Keratinocyte (primary cell): Measurements from ENCODE around the gene CASZ1.

Experiments
- EZH2 ChIP-seq: IDR thresholded peaks from one replicate; pipeline ENCODE4 v1.6.1; 2012; ENCODE audit warnings: inconsistent platforms, mild to moderate bottlenecking, low read length, moderate library complexity
- TF ChIP-seq, protein P1 (sequence below), 3 experiments: IDR thresholded peaks in 1 of 3; conservative IDR thresholded peaks in 1 of 3; optimal IDR thresholded peaks in 1 of 3; 2 replicates in 2 of 3; 3 replicates in 1 of 3; pipeline versions ENCODE3 to v1.5.1; 2011; ENCODE audit warnings: low read length in 3 of 3, mild to moderate bottlenecking in 3 of 3, moderate library complexity in 2 of 3, control low read depth in 1 of 3, inconsistent platforms in 1 of 3; ENCODE audit not compliant: insufficient read depth in 2 of 3; ENCODE audit errors: extremely low read depth in 1 of 3

DNA sequence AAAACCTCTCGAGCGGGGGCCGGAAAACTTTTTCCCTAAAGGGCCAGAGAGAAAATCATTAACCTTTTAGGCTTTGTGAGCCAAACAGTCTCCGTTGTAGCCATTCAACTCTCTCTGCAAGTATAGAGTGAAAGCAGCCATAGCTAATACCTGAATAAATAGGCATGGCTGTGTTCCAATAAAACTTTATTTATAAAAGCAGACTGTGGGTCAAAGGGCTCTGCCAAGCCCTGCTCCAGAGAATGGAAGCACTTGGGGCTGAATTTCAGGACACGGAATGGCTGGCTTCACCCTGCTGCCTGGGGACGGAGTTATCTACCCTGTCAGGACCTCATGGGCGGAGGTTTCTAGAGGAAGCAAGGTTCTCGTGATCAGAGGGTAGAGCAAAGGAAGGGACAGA is 92.7 kb downstream of the CASZ1 start:
- TF ChIP-seq, protein P1, sequence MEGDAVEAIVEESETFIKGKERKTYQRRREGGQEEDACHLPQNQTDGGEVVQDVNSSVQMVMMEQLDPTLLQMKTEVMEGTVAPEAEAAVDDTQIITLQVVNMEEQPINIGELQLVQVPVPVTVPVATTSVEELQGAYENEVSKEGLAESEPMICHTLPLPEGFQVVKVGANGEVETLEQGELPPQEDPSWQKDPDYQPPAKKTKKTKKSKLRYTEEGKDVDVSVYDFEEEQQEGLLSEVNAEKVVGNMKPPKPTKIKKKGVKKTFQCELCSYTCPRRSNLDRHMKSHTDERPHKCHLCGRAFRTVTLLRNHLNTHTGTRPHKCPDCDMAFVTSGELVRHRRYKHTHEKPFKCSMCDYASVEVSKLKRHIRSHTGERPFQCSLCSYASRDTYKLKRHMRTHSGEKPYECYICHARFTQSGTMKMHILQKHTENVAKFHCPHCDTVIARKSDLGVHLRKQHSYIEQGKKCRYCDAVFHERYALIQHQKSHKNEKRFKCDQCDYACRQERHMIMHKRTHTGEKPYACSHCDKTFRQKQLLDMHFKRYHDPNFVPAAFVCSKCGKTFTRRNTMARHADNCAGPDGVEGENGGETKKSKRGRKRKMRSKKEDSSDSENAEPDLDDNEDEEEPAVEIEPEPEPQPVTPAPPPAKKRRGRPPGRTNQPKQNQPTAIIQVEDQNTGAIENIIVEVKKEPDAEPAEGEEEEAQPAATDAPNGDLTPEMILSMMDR (optimal IDR thresholded peaks at IDR 0.05 in 1 of 3, IDR thresholded peaks at IDR 0.05 in 1 of 3, conservative IDR thresholded peaks at IDR 0.05 in 1 of 3; ENCODE audit: extremely low read depth in 1 of 3, insufficient read depth in 2 of 3, low read length in 3 of 3): no peak
- no peak for TF ChIP-seq EZH2
